ENCODE data around the gene SLC7A6OS.

Gene SLC7A6OS

DNA sequence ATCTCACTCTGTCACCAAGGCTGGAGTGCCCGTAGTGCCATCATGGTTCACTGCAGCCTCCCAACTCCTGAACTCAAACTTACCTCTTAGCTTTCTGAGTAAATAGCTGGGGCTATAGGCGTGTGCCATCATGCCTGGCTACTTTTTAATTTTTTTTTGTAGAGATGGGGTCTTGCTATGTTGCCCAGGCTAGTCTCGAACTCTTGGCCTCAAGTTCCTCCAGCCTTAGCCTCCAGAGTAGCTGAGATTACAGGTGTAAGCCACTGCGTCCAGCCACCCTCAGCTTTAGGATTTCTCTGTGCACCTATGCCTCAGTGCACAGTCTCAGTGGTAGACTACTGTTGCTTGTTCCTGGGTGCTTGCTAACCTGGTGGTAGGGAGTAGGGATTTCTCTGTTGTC lies 41.0 kb downstream of the SLC7A6OS start:
- DNase-seq (ENCODE audit: low spot score), result no peak
- TF ChIP-seq, protein P1, sequence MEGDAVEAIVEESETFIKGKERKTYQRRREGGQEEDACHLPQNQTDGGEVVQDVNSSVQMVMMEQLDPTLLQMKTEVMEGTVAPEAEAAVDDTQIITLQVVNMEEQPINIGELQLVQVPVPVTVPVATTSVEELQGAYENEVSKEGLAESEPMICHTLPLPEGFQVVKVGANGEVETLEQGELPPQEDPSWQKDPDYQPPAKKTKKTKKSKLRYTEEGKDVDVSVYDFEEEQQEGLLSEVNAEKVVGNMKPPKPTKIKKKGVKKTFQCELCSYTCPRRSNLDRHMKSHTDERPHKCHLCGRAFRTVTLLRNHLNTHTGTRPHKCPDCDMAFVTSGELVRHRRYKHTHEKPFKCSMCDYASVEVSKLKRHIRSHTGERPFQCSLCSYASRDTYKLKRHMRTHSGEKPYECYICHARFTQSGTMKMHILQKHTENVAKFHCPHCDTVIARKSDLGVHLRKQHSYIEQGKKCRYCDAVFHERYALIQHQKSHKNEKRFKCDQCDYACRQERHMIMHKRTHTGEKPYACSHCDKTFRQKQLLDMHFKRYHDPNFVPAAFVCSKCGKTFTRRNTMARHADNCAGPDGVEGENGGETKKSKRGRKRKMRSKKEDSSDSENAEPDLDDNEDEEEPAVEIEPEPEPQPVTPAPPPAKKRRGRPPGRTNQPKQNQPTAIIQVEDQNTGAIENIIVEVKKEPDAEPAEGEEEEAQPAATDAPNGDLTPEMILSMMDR (IDR thresholded peaks at IDR 0.05; ENCODE audit: extremely low read depth, missing control alignments), result no peak

DNA sequence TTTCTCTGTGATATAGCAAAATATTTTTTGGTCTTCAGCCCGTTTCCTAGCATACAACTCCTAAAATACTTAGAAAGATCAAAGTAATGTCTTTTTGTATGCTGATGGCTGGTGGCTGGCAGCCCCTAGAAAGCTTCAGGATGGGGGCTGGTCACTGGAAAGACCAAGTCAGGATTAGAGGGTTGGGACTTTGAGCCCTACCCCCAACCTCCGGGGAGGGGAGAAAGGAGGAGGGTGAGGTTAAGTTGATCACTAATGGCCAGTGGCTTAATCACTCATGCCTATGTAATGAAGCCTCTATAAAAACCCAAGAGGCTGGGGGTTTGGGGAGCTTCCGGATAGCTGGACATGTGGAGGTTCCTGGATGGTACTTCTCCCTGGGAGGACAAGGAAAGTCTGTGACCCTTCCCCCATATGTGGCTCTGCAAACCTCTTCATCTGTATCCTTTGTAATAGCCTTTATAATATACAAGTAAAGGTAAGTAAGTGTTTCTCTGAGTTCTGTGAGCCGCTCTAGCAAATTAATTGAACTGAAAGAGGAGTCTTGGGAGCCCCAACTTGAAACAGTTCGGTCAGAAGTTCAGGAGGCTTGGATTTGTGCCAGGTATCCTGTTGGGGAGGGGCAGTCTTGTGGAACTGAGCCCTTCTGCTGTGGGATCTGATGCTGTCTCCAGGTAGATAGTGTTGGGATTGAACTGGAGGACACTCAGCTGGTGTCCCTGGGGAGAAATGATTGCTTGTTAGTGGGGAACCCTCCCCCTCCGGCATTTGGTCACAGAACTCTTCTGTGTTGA lies 42.9 kb downstream of the SLC7A6OS start:
- TF ChIP-seq, protein P1 (IDR thresholded peaks at IDR 0.05; ENCODE audit: extremely low read depth, missing control alignments), result no peak
- no peak for DNase-seq (ENCODE audit: low spot score)

DNA sequence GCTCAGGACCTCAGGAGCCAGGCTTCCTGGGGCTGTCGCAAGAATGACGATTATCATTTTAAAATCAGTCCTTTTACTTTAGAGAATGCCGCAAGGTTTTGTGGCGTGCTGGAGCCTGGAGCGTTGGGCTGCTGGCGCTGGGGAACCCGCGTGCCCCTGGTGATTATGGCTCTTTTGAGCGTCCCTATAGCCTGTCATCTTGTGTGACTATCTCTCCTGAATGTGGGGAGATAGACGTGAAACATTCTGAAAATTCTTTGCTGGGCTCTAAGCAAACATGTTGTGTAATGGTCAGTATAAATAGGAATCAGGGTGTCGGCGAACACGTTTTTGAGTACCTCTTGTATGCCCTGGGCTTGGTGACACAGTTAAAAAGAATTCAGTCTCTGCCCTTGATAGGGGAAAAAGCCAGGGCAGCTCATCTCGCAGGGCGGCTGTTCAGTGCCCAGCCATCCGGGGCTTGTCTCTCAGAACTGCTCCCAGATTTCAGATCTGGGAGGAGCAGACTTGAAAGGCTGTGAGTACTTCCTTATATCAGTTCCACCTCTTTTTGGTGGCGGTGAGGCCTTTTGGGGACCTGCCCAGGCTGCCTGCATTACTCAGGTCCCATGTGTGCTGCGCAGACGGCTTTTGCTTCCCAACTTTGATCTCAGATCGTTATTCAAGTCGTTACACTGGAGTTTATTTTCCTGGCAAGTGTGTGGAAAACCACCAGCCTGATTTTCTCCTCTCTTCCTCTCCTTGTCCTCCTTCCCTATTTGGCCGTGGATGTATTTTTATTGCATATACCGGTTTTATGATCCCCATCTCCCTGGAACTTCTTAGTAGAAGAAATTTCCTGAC lies 45.4 kb downstream of the SLC7A6OS start:
- DNase-seq (ENCODE audit: low spot score), result peak; percentile 59
- TF ChIP-seq, protein P1 (IDR thresholded peaks at IDR 0.05; ENCODE audit: extremely low read depth, missing control alignments), result no peak

DNA sequence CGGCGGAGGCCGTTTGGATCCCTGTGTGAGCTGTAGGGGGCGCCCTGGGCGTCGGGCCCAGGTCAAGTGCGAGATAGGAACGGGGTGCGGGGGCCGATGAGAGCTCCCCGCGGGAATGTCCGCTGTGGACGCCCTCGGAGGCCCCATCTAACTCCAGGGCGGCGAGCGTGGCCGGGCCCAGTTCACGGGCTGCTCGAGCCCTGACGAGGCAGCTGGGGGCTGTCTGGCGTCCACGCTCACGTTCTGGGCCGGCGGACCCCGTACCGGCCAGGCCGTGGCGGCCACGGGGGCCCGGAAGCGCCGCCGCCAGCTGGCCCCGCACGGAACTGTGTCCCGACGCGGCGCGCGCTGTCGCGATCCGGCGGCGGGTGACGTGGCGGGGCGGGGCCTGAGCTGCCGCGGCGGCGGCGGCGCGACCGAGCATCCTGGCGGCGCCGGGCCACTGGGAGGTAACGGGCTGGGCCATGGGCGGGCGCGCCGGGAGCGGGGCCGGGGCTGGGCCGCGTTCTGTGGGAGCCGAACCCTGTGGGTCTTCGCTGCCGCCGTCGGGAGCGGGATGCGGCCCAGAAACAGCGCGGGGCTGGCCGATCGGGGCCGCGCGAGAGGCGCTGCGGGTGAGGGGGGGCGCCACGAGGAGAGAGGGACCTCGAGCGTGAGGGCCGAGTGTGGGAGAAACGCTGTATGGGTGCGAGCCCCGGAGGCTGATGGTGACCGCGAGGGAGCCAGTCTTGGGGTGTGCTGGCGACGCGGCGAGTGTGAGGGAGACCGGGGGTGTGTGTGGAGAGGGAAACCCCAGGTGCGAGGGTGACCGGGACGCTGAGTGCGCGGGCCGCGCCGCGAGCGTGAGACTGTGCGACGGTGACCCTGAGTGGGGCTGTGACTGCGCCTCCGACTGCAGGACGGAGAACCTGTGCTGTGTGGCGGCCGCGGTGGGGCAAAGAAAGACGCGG lies 46.3 kb downstream of the SLC7A6OS start, which contains the start of gene SLC7A6:
SLC7A6 (plus strand) TSS at position 399 of the 950 bp plus-strand sequence. CDS start 10,201 bp downstream, outside the sequence.
- TF ChIP-seq, protein P1 (IDR thresholded peaks at IDR 0.05; ENCODE audit: extremely low read depth, missing control alignments), result peak; percentile 72
- DNase-seq (ENCODE audit: low spot score), result peak; percentile 91

DNA sequence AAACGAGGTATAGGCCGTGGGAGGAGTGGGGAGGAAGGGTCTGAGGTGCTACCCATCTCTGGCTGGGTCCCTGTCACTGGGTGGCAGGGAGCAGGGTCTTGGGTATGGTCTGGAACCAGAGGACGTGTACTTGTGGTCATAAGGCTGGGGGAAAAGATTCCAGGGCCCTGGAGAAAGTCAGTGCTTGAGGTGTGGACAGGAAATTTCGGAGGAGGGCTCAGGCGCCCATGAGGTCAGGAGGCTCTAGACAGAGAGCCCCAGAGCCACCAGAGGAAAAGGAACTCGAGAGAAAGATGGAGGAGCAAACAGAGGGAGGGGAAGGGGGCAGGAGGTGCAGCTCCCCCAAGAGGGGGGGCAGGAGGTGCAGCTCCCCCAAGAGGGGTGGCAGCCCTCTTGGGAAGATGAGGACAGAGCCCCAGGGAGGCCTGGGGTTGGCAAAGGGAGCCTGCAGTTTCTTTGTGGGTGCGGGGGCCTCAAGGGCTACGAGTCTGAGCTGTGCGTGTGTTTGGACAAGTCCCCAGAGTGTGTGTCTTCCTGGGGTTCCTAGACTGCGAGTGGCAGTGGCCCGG lies 47.1 kb downstream of the SLC7A6OS start:
- DNase-seq (ENCODE audit: low spot score), result no peak
- TF ChIP-seq, protein P1 (IDR thresholded peaks at IDR 0.05; ENCODE audit: extremely low read depth, missing control alignments), result no peak

DNA sequence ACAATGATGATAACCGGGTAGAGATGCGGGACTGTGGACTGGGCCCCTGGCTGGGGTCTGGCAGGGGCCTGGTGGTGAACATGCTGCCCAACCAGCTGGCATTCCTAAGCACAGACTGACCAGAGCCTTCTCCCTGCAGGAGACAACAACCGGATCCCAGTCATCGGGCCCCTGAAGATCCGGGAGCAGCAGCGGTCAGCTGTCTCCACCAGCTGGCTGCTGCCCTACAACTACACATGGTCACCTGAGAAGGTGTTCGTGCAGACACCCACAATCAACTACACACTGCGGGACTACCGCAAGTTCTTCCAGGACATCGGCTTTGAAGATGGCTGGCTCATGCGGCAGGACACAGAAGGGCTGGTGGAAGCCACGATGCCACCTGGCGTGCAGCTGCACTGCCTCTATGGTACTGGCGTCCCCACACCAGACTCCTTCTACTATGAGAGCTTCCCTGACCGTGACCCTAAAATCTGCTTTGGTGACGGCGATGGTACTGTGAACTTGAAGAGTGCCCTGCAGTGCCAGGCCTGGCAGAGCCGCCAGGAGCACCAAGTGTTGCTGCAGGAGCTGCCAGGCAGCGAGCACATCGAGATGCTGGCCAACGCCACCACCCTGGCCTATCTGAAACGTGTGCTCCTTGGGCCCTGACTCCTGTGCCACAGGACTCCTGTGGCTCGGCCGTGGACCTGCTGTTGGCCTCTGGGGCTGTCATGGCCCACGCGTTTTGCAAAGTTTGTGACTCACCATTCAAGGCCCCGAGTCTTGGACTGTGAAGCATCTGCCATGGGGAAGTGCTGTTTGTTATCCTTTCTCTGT lies 51.5 kb downstream of the SLC7A6OS start:
- TF ChIP-seq, protein P1 (IDR thresholded peaks at IDR 0.05; ENCODE audit: extremely low read depth, missing control alignments), result no peak
- no peak for DNase-seq (ENCODE audit: low spot score)

Data from GM20000 (cell line).